Neural crest cell (in vitro differentiated cells): ENCODE results near the gene NRG3. TPM values are rescaled to one million over a fixed set of nuclear protein-coding genes. Genes with fewer than 3 reads are reported as not detected.

Experiments
- DNase-seq: peaks from one replicate; pipeline ENCODE4 v3.0.0; 2021; ENCODE audit warnings: low read depth, mixed read lengths, low spot score
- H3K27ac Mint-ChIP-seq: one replicate; pipeline ENCODE4 v1.8.0; 2021; ENCODE audit warnings: mild to moderate bottlenecking, mixed read lengths; ENCODE audit not compliant: unreplicated experiment
- H3K27me3 Mint-ChIP-seq: 2 replicates; pipeline ENCODE4 v1.8.0; 2021; ENCODE audit warnings: low read depth, mild to moderate bottlenecking, mixed read lengths
- H3K36me3 Mint-ChIP-seq: 2 replicates; pipeline ENCODE4 v1.8.0; 2021; ENCODE audit warnings: low read depth, mild to moderate bottlenecking, mixed read lengths
- H3K4me1 Mint-ChIP-seq: 2 replicates; pipeline ENCODE4 v1.8.0; 2021; ENCODE audit warnings: mixed read lengths
- H3K4me3 Mint-ChIP-seq: one replicate; pipeline ENCODE4 v1.8.0; 2021; ENCODE audit warnings: mild to moderate bottlenecking, mixed read lengths
- H3K9me3 Mint-ChIP-seq: 2 replicates; pipeline ENCODE4 v1.8.0; 2021; ENCODE audit warnings: mixed read lengths
- total RNA-seq: library from RNA; stranded (reverse); gene quantifications from 2 replicates; pipeline ENCODE4 v1.2.1, GENCODE V29; 2021
- TF ChIP-seq, protein P1 (sequence below): fragments of 200-600 bp; sonication (generic); conservative IDR thresholded peaks from 2 replicates; pipeline ENCODE4 v1.5.0; 2021; ENCODE audit warnings: antibody characterized with exemption, mild to moderate bottlenecking

Gene NRG3
- total RNA-seq, 1 donor from 2014 or later, result 3.1 TPM

DNA sequence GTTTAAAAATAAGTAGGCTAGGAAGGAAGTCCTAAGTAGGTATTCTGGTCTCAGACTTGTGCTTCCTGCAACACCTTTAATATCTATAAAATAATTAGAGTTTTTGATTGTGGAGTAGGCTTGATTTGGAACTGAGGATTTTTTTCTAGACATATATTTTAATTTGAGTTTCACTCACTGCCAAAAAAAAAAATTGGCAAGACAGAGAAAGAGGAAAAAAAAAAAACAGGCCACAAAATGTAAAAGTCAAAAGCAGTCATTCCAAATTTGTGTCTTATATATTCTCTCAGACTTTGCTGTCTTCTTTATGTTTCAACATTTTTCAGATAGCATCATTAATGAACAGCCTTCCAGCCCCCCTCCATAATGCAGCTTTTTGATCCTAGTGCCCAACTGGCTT is 346.1 kb downstream of the NRG3 start:
- Mint-ChIP-seq H3K4me1 (no peaks in the 10 kb centered on the region), H3K27ac (no peak overlapping the region), H3K4me3 (no peak overlapping the region), H3K27me3 (no peaks in the 10 kb centered on the region), H3K36me3 (no peaks in the 10 kb centered on the region), H3K9me3 (no peaks in the 10 kb centered on the region)
- TF ChIP-seq, protein P1, sequence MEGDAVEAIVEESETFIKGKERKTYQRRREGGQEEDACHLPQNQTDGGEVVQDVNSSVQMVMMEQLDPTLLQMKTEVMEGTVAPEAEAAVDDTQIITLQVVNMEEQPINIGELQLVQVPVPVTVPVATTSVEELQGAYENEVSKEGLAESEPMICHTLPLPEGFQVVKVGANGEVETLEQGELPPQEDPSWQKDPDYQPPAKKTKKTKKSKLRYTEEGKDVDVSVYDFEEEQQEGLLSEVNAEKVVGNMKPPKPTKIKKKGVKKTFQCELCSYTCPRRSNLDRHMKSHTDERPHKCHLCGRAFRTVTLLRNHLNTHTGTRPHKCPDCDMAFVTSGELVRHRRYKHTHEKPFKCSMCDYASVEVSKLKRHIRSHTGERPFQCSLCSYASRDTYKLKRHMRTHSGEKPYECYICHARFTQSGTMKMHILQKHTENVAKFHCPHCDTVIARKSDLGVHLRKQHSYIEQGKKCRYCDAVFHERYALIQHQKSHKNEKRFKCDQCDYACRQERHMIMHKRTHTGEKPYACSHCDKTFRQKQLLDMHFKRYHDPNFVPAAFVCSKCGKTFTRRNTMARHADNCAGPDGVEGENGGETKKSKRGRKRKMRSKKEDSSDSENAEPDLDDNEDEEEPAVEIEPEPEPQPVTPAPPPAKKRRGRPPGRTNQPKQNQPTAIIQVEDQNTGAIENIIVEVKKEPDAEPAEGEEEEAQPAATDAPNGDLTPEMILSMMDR, result no peak
- no peak for DNase-seq

DNA sequence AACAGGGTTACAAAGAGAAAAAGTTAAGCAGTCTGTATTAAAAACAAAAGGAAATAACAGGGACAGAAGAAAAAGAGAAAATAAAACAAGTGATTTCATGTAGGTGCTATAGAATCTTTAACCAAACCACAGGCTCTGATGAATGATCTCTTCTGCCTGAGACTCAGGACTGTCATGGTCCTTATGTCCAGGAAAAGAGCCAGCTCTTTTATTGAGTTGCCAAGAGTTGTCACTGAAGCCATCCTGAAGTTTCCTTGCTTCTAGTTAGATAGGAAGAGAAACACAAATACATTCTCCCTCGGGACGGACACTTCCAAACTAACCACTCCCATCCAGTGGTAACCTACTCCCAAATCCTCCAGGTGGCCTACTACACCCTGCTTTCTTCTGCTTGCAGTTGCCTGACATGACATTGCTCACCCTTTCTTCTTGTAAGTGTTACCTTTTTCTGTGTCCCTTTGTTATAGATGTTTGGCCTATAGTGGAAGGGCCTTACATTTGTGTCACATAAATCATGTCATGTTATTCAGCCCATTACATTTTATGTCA is 346.7 kb downstream of the NRG3 start:
- no peaks in the 10 kb centered on the region for H3K36me3 Mint-ChIP-seq
- H3K4me1 Mint-ChIP-seq, result no peaks in the 10 kb centered on the region
- TF ChIP-seq, protein P1, result no peak
- no peak overlapping the region for H3K4me3 Mint-ChIP-seq
- H3K27me3 Mint-ChIP-seq, result no peaks in the 10 kb centered on the region
- no peak for DNase-seq
- H3K27ac Mint-ChIP-seq, result no peak overlapping the region
- H3K9me3 Mint-ChIP-seq, result no peaks in the 10 kb centered on the region

DNA sequence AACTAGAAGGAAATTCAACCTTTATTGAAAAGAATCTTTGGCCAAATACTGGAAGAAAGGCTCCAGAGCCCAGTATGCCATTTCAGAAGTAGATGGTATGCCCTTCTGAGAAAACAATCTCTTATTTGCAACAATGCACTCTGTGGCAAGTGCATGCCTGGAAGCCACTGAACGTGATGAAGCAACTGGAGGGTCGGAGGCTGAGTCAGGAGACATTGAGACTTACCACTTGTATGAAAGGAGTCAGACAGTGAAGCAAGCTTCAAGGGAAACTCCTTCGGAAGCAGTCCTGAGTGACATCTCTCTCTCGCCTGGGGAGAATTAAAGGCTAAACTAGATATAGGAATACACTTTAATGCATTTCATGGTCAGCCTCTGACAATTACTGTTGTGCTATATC is 353.7 kb downstream of the NRG3 start:
- Mint-ChIP-seq H3K4me1 (no peaks in the 10 kb centered on the region), H3K4me3 (no peak overlapping the region), H3K27ac (no peak overlapping the region), H3K27me3 (no peaks in the 10 kb centered on the region), H3K9me3 (peaks cover 2% of the 10 kb centered on the region), H3K36me3 (peaks cover under 1% of the 10 kb centered on the region)
- TF ChIP-seq, protein P1, result no peak
- DNase-seq, result no peak

DNA sequence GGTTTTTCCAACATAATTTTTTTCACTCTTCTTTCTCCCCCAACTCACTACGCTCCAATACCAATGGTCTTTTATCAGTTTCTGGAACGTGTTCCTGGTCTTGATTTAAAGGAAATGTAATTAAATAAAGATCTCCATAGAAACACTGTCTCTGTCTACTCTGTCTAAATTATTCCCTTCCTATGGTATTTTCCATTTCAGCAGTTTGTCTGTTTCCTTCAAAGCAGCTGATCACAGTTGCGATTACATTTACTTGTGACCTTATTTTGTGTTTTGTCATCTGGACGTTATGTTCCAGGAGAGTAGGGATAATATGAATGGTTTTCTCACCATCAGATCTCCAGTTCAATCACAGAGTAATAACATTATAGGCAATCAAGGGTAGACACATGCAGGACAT is 359.2 kb downstream of the NRG3 start:
- TF ChIP-seq, protein P1, result no peak
- no peak overlapping the region for H3K27ac Mint-ChIP-seq
- H3K4me1 Mint-ChIP-seq, result no peaks in the 10 kb centered on the region
- H3K27me3 Mint-ChIP-seq, result no peaks in the 10 kb centered on the region
- H3K9me3 Mint-ChIP-seq, result peaks cover 5% of the 10 kb centered on the region
- H3K36me3 Mint-ChIP-seq, result peaks cover 3% of the 10 kb centered on the region
- DNase-seq, result no peak
- no peak overlapping the region for H3K4me3 Mint-ChIP-seq

DNA sequence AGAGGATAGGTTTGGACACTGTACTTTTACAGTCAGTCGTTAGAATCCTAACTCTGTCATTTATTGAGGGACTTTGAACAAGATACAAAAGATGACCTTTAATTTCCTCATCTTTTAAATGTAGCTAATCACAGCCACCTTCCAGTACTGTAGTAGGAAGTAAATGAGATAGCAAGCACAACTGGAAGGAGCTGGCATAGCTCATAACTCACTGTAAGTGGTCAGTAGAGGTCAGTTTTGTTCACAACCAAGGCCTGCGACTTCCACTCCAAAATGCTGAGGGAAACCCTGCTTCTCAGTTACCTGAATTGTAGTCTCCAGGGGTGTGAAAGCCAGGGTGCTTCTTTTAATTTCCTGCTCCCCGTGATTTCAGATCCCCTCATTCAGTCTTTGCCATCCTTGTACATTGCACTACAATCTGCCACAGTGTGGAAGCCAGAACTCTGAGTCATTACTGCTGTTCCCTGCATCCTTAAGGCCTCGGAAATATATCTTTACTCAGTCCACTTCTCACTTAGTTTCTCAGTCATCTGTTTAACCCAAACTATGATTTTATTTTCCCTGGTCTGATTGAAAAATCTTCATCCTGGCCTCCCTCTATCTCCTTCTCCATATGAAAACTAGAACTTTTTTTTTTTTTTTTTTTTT is 361.2 kb downstream of the NRG3 start:
- no peak for DNase-seq
- Mint-ChIP-seq H3K27ac (no peak overlapping the region), H3K27me3 (no peaks in the 10 kb centered on the region), H3K9me3 (peaks cover 5% of the 10 kb centered on the region), H3K4me1 (no peaks in the 10 kb centered on the region), H3K36me3 (peaks cover 3% of the 10 kb centered on the region), H3K4me3 (no peak overlapping the region)
- TF ChIP-seq, protein P1, result no peak
